ENCODE results near the gene ELOVL6.
"Not testable (repeated sequence)": the region's sequence is repeated elsewhere in the genome, so short reads cannot be mapped to it uniquely, and the experiment has no call there.

DNA sequence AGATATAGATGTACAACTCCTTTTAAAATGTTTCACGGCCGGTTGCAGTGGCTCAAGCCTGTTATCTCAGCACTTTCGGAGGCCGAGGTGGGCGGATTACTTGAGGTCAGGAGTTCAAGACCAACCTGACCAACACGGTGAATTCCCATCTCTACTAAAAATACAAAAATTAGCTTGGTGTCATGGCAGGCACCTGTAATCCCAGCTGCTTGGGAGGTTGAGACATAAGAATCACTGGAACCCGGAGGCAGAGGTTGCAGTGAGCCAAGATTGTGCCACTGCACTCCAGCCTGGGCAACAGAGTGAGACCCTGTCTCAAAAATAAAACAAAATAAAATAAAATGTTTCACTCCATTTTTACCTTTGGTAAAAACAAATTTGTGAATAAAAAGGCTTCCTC lies 5.1 kb downstream of the ELOVL6 start:
- TF ChIP-seq, protein P1, sequence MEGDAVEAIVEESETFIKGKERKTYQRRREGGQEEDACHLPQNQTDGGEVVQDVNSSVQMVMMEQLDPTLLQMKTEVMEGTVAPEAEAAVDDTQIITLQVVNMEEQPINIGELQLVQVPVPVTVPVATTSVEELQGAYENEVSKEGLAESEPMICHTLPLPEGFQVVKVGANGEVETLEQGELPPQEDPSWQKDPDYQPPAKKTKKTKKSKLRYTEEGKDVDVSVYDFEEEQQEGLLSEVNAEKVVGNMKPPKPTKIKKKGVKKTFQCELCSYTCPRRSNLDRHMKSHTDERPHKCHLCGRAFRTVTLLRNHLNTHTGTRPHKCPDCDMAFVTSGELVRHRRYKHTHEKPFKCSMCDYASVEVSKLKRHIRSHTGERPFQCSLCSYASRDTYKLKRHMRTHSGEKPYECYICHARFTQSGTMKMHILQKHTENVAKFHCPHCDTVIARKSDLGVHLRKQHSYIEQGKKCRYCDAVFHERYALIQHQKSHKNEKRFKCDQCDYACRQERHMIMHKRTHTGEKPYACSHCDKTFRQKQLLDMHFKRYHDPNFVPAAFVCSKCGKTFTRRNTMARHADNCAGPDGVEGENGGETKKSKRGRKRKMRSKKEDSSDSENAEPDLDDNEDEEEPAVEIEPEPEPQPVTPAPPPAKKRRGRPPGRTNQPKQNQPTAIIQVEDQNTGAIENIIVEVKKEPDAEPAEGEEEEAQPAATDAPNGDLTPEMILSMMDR (IDR thresholded peaks at IDR 0.05): not testable (repeated sequence)
- TF ChIP-seq POLR2A (IDR thresholded peaks at IDR 0.05): not testable (repeated sequence)
